ENCODE measurements around the gene EPAS1.

The EPAS1 gene

GRCh38 chr2:46380038-46380940 is 83.1 kb downstream of the EPAS1 start:
- no peaks in the 10 kb centered on the region for H3K9me3 Mint-ChIP-seq
- ATAC-seq (no peak), DNase-seq (ENCODE audit: low spot score in 2 of 2) (no peak)
- H3K4me3 Mint-ChIP-seq = no peak overlapping the region
- peak overlapping the region; percentile 46 for H3K27ac Mint-ChIP-seq
- peaks cover 98% of the 10 kb centered on the region for H3K36me3 Mint-ChIP-seq
- H3K4me1 Mint-ChIP-seq = peaks cover 5% of the 10 kb centered on the region

GRCh38 chr2:46381263-46381849 is 84.1 kb downstream of the EPAS1 start:
- Mint-ChIP-seq H3K27ac (peak overlapping the region; percentile 34), H3K4me1 (peaks cover 5% of the 10 kb centered on the region), H3K36me3 (peaks cover 95% of the 10 kb centered on the region), H3K9me3 (no peaks in the 10 kb centered on the region), H3K4me3 (no peak overlapping the region)
- peak; percentile 38 for ATAC-seq
- DNase-seq (ENCODE audit: low spot score in 2 of 2) = no peak

- no peak for DNase-seq (ENCODE audit: low spot score in 2 of 2)
- no peak for ATAC-seq
- H3K4me3 Mint-ChIP-seq = no peak overlapping the region
- peaks cover 94% of the 10 kb centered on the region for H3K36me3 Mint-ChIP-seq
- peaks cover 5% of the 10 kb centered on the region for H3K4me1 Mint-ChIP-seq
- peak overlapping the region; percentile 35 for H3K27ac Mint-ChIP-seq
- no peaks in the 10 kb centered on the region for H3K9me3 Mint-ChIP-seq
These were observed 84.7 kb downstream of the EPAS1 start for GRCh38 chr2:46381871-46382270.

GRCh38 chr2:46382331-46383112 is 85.3 kb downstream of the EPAS1 start:
- ATAC-seq = no peak
- H3K4me3 Mint-ChIP-seq = no peak overlapping the region

GRCh38 chr2:46383113-46383395 is 85.8 kb downstream of the EPAS1 start:
- peaks cover 94% of the 10 kb centered on the region for H3K36me3 Mint-ChIP-seq
- no peak overlapping the region for H3K4me3 Mint-ChIP-seq
- ATAC-seq (no peak), DNase-seq (ENCODE audit: low spot score in 2 of 2) (no peak)
- H3K27ac Mint-ChIP-seq = peak overlapping the region; percentile 35
- H3K9me3 Mint-ChIP-seq = no peaks in the 10 kb centered on the region
- H3K4me1 Mint-ChIP-seq = peaks cover 9% of the 10 kb centered on the region

More at GRCh38 chr2:46382331-46383112, 85.3 kb downstream of the EPAS1 start:
- H3K27ac Mint-ChIP-seq = peak overlapping the region; percentile 35
- H3K36me3 Mint-ChIP-seq = peaks cover 94% of the 10 kb centered on the region
- DNase-seq (ENCODE audit: low spot score in 2 of 2) = no peak
- peaks cover 6% of the 10 kb centered on the region for H3K4me1 Mint-ChIP-seq
- H3K9me3 Mint-ChIP-seq = no peaks in the 10 kb centered on the region

GRCh38 chr2:46383784-46384456 is 86.7 kb downstream of the EPAS1 start:
- DNase-seq (ENCODE audit: low spot score in 2 of 2) (no peak), ATAC-seq (no peak)
- peaks cover 9% of the 10 kb centered on the region for H3K4me1 Mint-ChIP-seq
- no peak overlapping the region for H3K4me3 Mint-ChIP-seq
- H3K27ac Mint-ChIP-seq = peak overlapping the region; percentile 35
- H3K36me3 Mint-ChIP-seq = peaks cover 89% of the 10 kb centered on the region
- H3K9me3 Mint-ChIP-seq = no peaks in the 10 kb centered on the region

GRCh38 chr2:46384457-46384815 is 87.2 kb downstream of the EPAS1 start:
- ATAC-seq (no peak), DNase-seq (ENCODE audit: low spot score in 2 of 2) (no peak)
- Mint-ChIP-seq H3K4me1 (peaks cover 9% of the 10 kb centered on the region), H3K9me3 (no peaks in the 10 kb centered on the region), H3K27ac (no peak overlapping the region), H3K4me3 (no peak overlapping the region), H3K36me3 (peaks cover 89% of the 10 kb centered on the region)

GRCh38 chr2:46385786-46386577 is 88.8 kb downstream of the EPAS1 start:
- Mint-ChIP-seq H3K36me3 (peaks cover 84% of the 10 kb centered on the region), H3K4me3 (no peak overlapping the region), H3K4me1 (peaks cover 10% of the 10 kb centered on the region), H3K9me3 (no peaks in the 10 kb centered on the region), H3K27ac (no peak overlapping the region)
- ATAC-seq = no peak
- DNase-seq (ENCODE audit: low spot score in 2 of 2) = no peak

- Mint-ChIP-seq H3K9me3 (no peaks in the 10 kb centered on the region), H3K27ac (no peak overlapping the region), H3K4me1 (peaks cover 10% of the 10 kb centered on the region), H3K4me3 (no peak overlapping the region), H3K36me3 (peaks cover 76% of the 10 kb centered on the region)
- DNase-seq (ENCODE audit: low spot score in 2 of 2) (no peak), ATAC-seq (no peak)
These were observed 89.6 kb downstream of the EPAS1 start for GRCh38 chr2:46386763-46387162.

- DNase-seq (ENCODE audit: low spot score in 2 of 2) = no peak
- H3K36me3 Mint-ChIP-seq = peaks cover 71% of the 10 kb centered on the region
- H3K9me3 Mint-ChIP-seq = no peaks in the 10 kb centered on the region
- H3K4me1 Mint-ChIP-seq = peaks cover 10% of the 10 kb centered on the region
- H3K4me3 Mint-ChIP-seq = no peak overlapping the region
- ATAC-seq = no peak
- H3K27ac Mint-ChIP-seq = no peak overlapping the region
These were observed 90.1 kb downstream of the EPAS1 start for GRCh38 chr2:46387292-46387691.

GRCh38 chr2:46387886-46388515 is 90.8 kb downstream of the EPAS1 start:
- Mint-ChIP-seq H3K36me3 (peaks cover 70% of the 10 kb centered on the region), H3K4me3 (no peak overlapping the region), H3K27ac (no peak overlapping the region), H3K4me1 (peaks cover 17% of the 10 kb centered on the region), H3K9me3 (no peaks in the 10 kb centered on the region)
- DNase-seq (ENCODE audit: low spot score in 2 of 2) = peak in 1 of 2 donors; percentile 47
- no peak for ATAC-seq

GRCh38 chr2:46388881-46389280 is 91.7 kb downstream of the EPAS1 start:
- H3K4me3 Mint-ChIP-seq = no peak overlapping the region
- no peaks in the 10 kb centered on the region for H3K9me3 Mint-ChIP-seq
- ATAC-seq = no peak

GRCh38 chr2:46389417-46389916 is 92.3 kb downstream of the EPAS1 start:
- peaks cover 18% of the 10 kb centered on the region for H3K4me1 Mint-ChIP-seq
- peaks cover 58% of the 10 kb centered on the region for H3K36me3 Mint-ChIP-seq
- no peak overlapping the region for H3K4me3 Mint-ChIP-seq
- no peaks in the 10 kb centered on the region for H3K9me3 Mint-ChIP-seq
- ATAC-seq (no peak), DNase-seq (ENCODE audit: low spot score in 2 of 2) (no peak)
- H3K27ac Mint-ChIP-seq = peak overlapping the region; percentile 77

More at GRCh38 chr2:46388881-46389280, 91.7 kb downstream of the EPAS1 start:
- peaks cover 62% of the 10 kb centered on the region for H3K36me3 Mint-ChIP-seq
- no peak for DNase-seq (ENCODE audit: low spot score in 2 of 2)
- peak overlapping the region; percentile 77 for H3K27ac Mint-ChIP-seq
- H3K4me1 Mint-ChIP-seq = peaks cover 18% of the 10 kb centered on the region

- ATAC-seq (no peak), DNase-seq (ENCODE audit: low spot score in 2 of 2) (peak in 1 of 2 donors; percentile 47)
- Mint-ChIP-seq H3K4me3 (no peak overlapping the region), H3K4me1 (peaks cover 23% of the 10 kb centered on the region), H3K36me3 (peaks cover 52% of the 10 kb centered on the region), H3K27ac (no peak overlapping the region), H3K9me3 (no peaks in the 10 kb centered on the region)
These were observed 92.8 kb downstream of the EPAS1 start for GRCh38 chr2:46390036-46390435.
